CD4-positive, alpha-beta memory T cell (primary cell): ENCODE results near the gene MYL12B. TPM values are rescaled to one million over a fixed set of nuclear protein-coding genes. Genes with fewer than 3 reads are reported as not detected.

Source experiments
- CTCF ChIA-PET: fragments of 350-600 bp; sonication (Branson Sonifier 250); formaldehyde crosslinking; loops from one replicate; lab custom pipeline; 2021; ENCODE audit warnings: inconsistent platforms; ENCODE audit not compliant: partially characterized antibody; lab: Charles Lee
- POLR2A ChIA-PET: fragments of 350-600 bp; sonication (Branson Sonifier 250); formaldehyde crosslinking; loops from one replicate; lab custom pipeline; 2021; ENCODE audit not compliant: partially characterized antibody; lab: Charles Lee
- DNase-seq, 5 donors: peaks; one replicate each; pipeline versions ENCODE4 v3.0.0 to v3.0.0-alpha.2; 2020 to 2022; ENCODE audit warnings: mixed read lengths in 1 of 5
- H3K27ac ChIP-seq: one replicate; pipeline ENCODE4 v1.7.0; 2013; ENCODE audit warnings: low read depth, low read length
- H3K27me3 ChIP-seq: 2 replicates; pipeline ENCODE4 v1.7.0; 2013; ENCODE audit warnings: mild to moderate bottlenecking, low read length, moderate library complexity; ENCODE audit not compliant: insufficient read depth
- H3K36me3 ChIP-seq: 2 replicates; pipeline ENCODE4 v1.7.0; 2013; ENCODE audit warnings: mild to moderate bottlenecking, low read length, moderate library complexity; ENCODE audit not compliant: insufficient read depth
- H3K4me1 ChIP-seq: 2 replicates; pipeline ENCODE4 v1.7.0; 2013; ENCODE audit warnings: mild to moderate bottlenecking, low read length, moderate library complexity; ENCODE audit not compliant: insufficient read depth
- H3K4me3 ChIP-seq, 2 donors: one replicate each; pipeline ENCODE4 v1.7.0; 2013; ENCODE audit warnings: low read length in 2 of 2, mild to moderate bottlenecking in 1 of 2
- H3K9me3 ChIP-seq, 2 donors: one replicate each; pipeline ENCODE4 v1.7.0; 2013; ENCODE audit warnings: low read length in 2 of 2, control low read depth in 1 of 2; ENCODE audit not compliant: control insufficient read depth in 1 of 2
- H3K27ac Mint-ChIP-seq, 7 donors: one replicate each; pipeline ENCODE4 v1.8.0; 2020 to 2021; ENCODE audit warnings: mixed read lengths in 7 of 7, mild to moderate bottlenecking in 6 of 7, inconsistent platforms in 3 of 7, moderate library complexity in 3 of 7
- H3K27me3 Mint-ChIP-seq, 2 donors: one replicate each; pipeline ENCODE4 v1.8.0; 2020 to 2021; ENCODE audit warnings: mixed read lengths in 2 of 2
- H3K36me3 Mint-ChIP-seq, 2 donors: one replicate each; pipeline ENCODE4 v1.8.0; 2020 to 2021; ENCODE audit warnings: mixed read lengths in 2 of 2, inconsistent platforms in 1 of 2, mild to moderate bottlenecking in 1 of 2
- H3K4me1 Mint-ChIP-seq, 4 donors: one replicate each; pipeline ENCODE4 v1.8.0; 2020 to 2021; ENCODE audit warnings: mixed read lengths in 4 of 4, mild to moderate bottlenecking in 1 of 4
- H3K4me3 Mint-ChIP-seq, 8 donors: one replicate each; pipeline ENCODE4 v1.8.0; 2020 to 2021; ENCODE audit warnings: mixed read lengths in 8 of 8, mild to moderate bottlenecking in 7 of 8, moderate library complexity in 6 of 8, inconsistent platforms in 3 of 8
- H3K9me3 Mint-ChIP-seq, 8 donors: one replicate each; pipeline ENCODE4 v1.8.0; 2020 to 2021; ENCODE audit warnings: mixed read lengths in 8 of 8, mild to moderate bottlenecking in 5 of 8, inconsistent platforms in 3 of 8, moderate library complexity in 1 of 8
- intact Hi-C: fragments of 100-400 bp; cut with micrococcal nuclease; formaldehyde crosslinking; loops from one replicate; pipeline ENCODE4 v1.15.1; 2023
- polyA plus RNA-seq, 2 donors: library from polyadenylated mRNA; unstranded; fragments of 300-500 nt; fragmentation: Illumina TruSeq; gene quantifications; one replicate each; pipeline ENCODE4 v1.2.3, GENCODE V29; 2021
- total RNA-seq, 2 experiments: library from RNA; stranded (reverse); gene quantifications; one replicate each; pipeline ENCODE4 v1.2.3, GENCODE V29; 2021

MYL12B gene
- total and polyA plus RNA-seq, 4 experiments from 2014 or later, result 199 to 1,169 (median 590) TPM

- peaks cover 0 to 4% (median 1%) of the 10 kb centered on the region in 4 donors for H3K4me1 Mint-ChIP-seq
- ChIA-PET CTCF (interaction anchor here (0.6 to 17.9 kb wide), 22 partner anchors 8 to 719 kb away, joined by 3 to 317 read pairs (median 5); no protein-coding TSS in a partner anchor), POLR2A (interaction anchor here (0.6 to 1.4 kb wide), 6 partner anchors 11 to 385 kb away, joined by 3 to 10 read pairs (median 3); partner anchors contain the start of gene MYL12B)
- no peaks in the 10 kb centered on the region for H3K9me3 ChIP-seq
- H3K36me3 ChIP-seq, result peaks cover 8% of the 10 kb centered on the region
- peak in 4 of 5 donors; percentile 69 to 73 (median 72) for DNase-seq
- no peak overlapping the region for H3K27ac Mint-ChIP-seq
- H3K27me3 ChIP-seq, result no peaks in the 10 kb centered on the region
- peaks cover 13 to 20% of the 10 kb centered on the region in 2 donors for H3K36me3 Mint-ChIP-seq
- peaks cover 0 to 2% (median 0%) of the 10 kb centered on the region in 8 donors for H3K9me3 Mint-ChIP-seq
- no peak overlapping the region for H3K4me3 ChIP-seq
- H3K4me1 ChIP-seq, result no peaks in the 10 kb centered on the region
- H3K27me3 Mint-ChIP-seq, result no peaks in the 10 kb centered on the region
- H3K4me3 Mint-ChIP-seq, result no peak overlapping the region
- intact Hi-C loops, result loop anchor here (1.0 to 2.0 kb wide), 5 partner anchors 42 to 385 kb away; no protein-coding TSS in a partner anchor
- H3K27ac ChIP-seq, result no peak overlapping the region
These were observed 19.8 kb downstream of the MYL12B start for GRCh38 chr18:3281456-3282400.

- no peak for DNase-seq
- Histone ChIP-seq H3K4me1 (no peaks in the 10 kb centered on the region), H3K27me3 (no peaks in the 10 kb centered on the region), H3K36me3 (no peaks in the 10 kb centered on the region), H3K9me3 (no peaks in the 10 kb centered on the region), H3K27ac (no peak overlapping the region), H3K4me3 (no peak overlapping the region)
- intact Hi-C loops, result no loop called here
- peak overlapping the region in 1 of 7 donors; percentile 22 for H3K27ac Mint-ChIP-seq
- no peaks in the 10 kb centered on the region for H3K27me3 Mint-ChIP-seq
- CTCF ChIA-PET, result interaction anchor here (0.7 to 17.9 kb wide), 12 partner anchors 13 to 717 kb away, joined by 3 to 317 read pairs (median 6); no protein-coding TSS in a partner anchor
- no peak overlapping the region for H3K4me3 Mint-ChIP-seq
- H3K4me1 Mint-ChIP-seq, result peaks cover 0 to 3% (median 1%) of the 10 kb centered on the region in 4 donors
- peaks cover 6 to 8% of the 10 kb centered on the region in 2 donors for H3K36me3 Mint-ChIP-seq
- POLR2A ChIA-PET, result interaction anchor here (1.2 kb wide), 1 partner anchor 168 kb away, joined by 3 read pairs; no protein-coding TSS in a partner anchor
- H3K9me3 Mint-ChIP-seq, result peaks cover 0 to 3% (median 2%) of the 10 kb centered on the region in 8 donors
These were observed 21.4 kb downstream of the MYL12B start for GRCh38 chr18:3283253-3283863.

GRCh38 chr18:3283908-3284307 lies 22.0 kb downstream of the MYL12B start:
- Histone ChIP-seq H3K4me1 (no peaks in the 10 kb centered on the region), H3K4me3 (no peak overlapping the region), H3K9me3 (no peaks in the 10 kb centered on the region), H3K27me3 (no peaks in the 10 kb centered on the region), H3K36me3 (no peaks in the 10 kb centered on the region), H3K27ac (no peak overlapping the region)
- Mint-ChIP-seq H3K27ac (no peak overlapping the region), H3K27me3 (no peaks in the 10 kb centered on the region), H3K36me3 (peaks cover 3 to 4% of the 10 kb centered on the region in 2 donors), H3K9me3 (peaks cover 0 to 4% (median 2%) of the 10 kb centered on the region in 8 donors), H3K4me3 (no peak overlapping the region), H3K4me1 (peaks cover 0 to 3% (median 1%) of the 10 kb centered on the region in 4 donors)
- ChIA-PET POLR2A (interaction anchor here (1.1 kb wide), 1 partner anchor 13 kb away, joined by 3 read pairs; no protein-coding TSS in a partner anchor), CTCF (interaction anchor here (1.1 to 17.9 kb wide), 6 partner anchors 13 to 380 kb away, joined by 3 to 317 read pairs (median 36); no protein-coding TSS in a partner anchor)
- DNase-seq, result no peak
- intact Hi-C loops, result no loop called here

- no peaks in the 10 kb centered on the region for H3K36me3 ChIP-seq
- H3K4me1 Mint-ChIP-seq, result peaks cover 0 to 2% (median under 1%) of the 10 kb centered on the region in 4 donors
- intact Hi-C loops, result no loop called here
- peaks cover 0 to 7% (median 2%) of the 10 kb centered on the region in 8 donors for H3K9me3 Mint-ChIP-seq
- no peaks in the 10 kb centered on the region for H3K27me3 Mint-ChIP-seq
- H3K9me3 ChIP-seq, result no peaks in the 10 kb centered on the region
- no peak for DNase-seq
- H3K36me3 Mint-ChIP-seq, result peaks cover 0 to 3% of the 10 kb centered on the region in 2 donors
- H3K27ac Mint-ChIP-seq, result no peak overlapping the region
- no peaks in the 10 kb centered on the region for H3K27me3 ChIP-seq
- CTCF ChIA-PET, result interaction anchor here (1.2 to 17.9 kb wide), 5 partner anchors 12 to 379 kb away, joined by 3 to 317 read pairs (median 42); no protein-coding TSS in a partner anchor
- H3K27ac ChIP-seq, result no peak overlapping the region
- H3K4me3 ChIP-seq, result no peak overlapping the region
- no peak overlapping the region for H3K4me3 Mint-ChIP-seq
- POLR2A ChIA-PET, result interaction anchor here (1.1 kb wide), 1 partner anchor 12 kb away, joined by 3 read pairs; no protein-coding TSS in a partner anchor
- H3K4me1 ChIP-seq, result no peaks in the 10 kb centered on the region
These were observed 22.6 kb downstream of the MYL12B start for GRCh38 chr18:3284501-3284900.

GRCh38 chr18:3286159-3286558 lies 24.2 kb downstream of the MYL12B start:
- peaks cover 4 to 18% (median 10%) of the 10 kb centered on the region in 8 donors for H3K9me3 Mint-ChIP-seq
- intact Hi-C loops, result no loop called here

GRCh38 chr18:3293196-3293951 lies 31.4 kb downstream of the MYL12B start:
- CTCF ChIA-PET, result interaction anchor here (0.9 to 6.6 kb wide), 6 partner anchors 11 to 407 kb away, joined by 3 to 72 read pairs (median 24); partner anchors contain the start of gene MYL12B
- POLR2A ChIA-PET, result no interaction called here

More at GRCh38 chr18:3286159-3286558, 24.2 kb downstream of the MYL12B start:
- ChIA-PET CTCF (interaction anchor here (0.9 to 17.9 kb wide), 7 partner anchors 10 to 378 kb away, joined by 3 to 317 read pairs (median 5); no protein-coding TSS in a partner anchor), POLR2A (interaction anchor here (0.6 kb wide), 1 partner anchor 166 kb away, joined by 3 read pairs; no protein-coding TSS in a partner anchor)
- Mint-ChIP-seq H3K4me3 (no peak overlapping the region), H3K27me3 (no peaks in the 10 kb centered on the region), H3K4me1 (no peaks in the 10 kb centered on the region), H3K36me3 (peaks cover 0 to 3% of the 10 kb centered on the region in 2 donors), H3K27ac (no peak overlapping the region)
- no peak for DNase-seq
- Histone ChIP-seq H3K27me3 (no peaks in the 10 kb centered on the region), H3K4me1 (no peaks in the 10 kb centered on the region), H3K27ac (no peak overlapping the region), H3K9me3 (no peaks in the 10 kb centered on the region), H3K4me3 (no peak overlapping the region), H3K36me3 (no peaks in the 10 kb centered on the region)

More at GRCh38 chr18:3293196-3293951, 31.4 kb downstream of the MYL12B start:
- no peak overlapping the region for H3K4me3 Mint-ChIP-seq
- Histone ChIP-seq H3K4me1 (peaks cover 9% of the 10 kb centered on the region), H3K27ac (no peak overlapping the region), H3K9me3 (no peaks in the 10 kb centered on the region), H3K4me3 (no peak overlapping the region), H3K36me3 (no peaks in the 10 kb centered on the region), H3K27me3 (no peaks in the 10 kb centered on the region)
- H3K4me1 Mint-ChIP-seq, result peaks cover 2 to 15% (median 10%) of the 10 kb centered on the region in 4 donors
- H3K36me3 Mint-ChIP-seq, result peaks cover 6 to 12% of the 10 kb centered on the region in 2 donors
- intact Hi-C loops, result no loop called here
- peaks cover 0 to 3% of the 10 kb centered on the region in 2 donors for H3K27me3 Mint-ChIP-seq
- H3K27ac Mint-ChIP-seq, result no peak overlapping the region
- H3K9me3 Mint-ChIP-seq, result peaks cover 6 to 26% (median 18%) of the 10 kb centered on the region in 8 donors
- DNase-seq, result no peak
